Lower leg skin (tissue), 3 donors: Measurements from ENCODE around the gene MDFIC2.

Source experiments
- CTCF ChIP-seq, 3 donors: fragments of 450-650 bp; IDR thresholded peaks; one replicate each; pipeline ENCODE4 v1.5.1; 2016; ENCODE audit warnings: antibody characterized with exemption in 3 of 3, mild to moderate bottlenecking in 3 of 3, moderate library complexity in 2 of 3
- POLR2A ChIP-seq, 2 donors: fragments of 450-650 bp; IDR thresholded peaks; one replicate each; pipeline ENCODE4 v1.6.1; 2016 to 2017; ENCODE audit warnings: antibody characterized with exemption in 2 of 2, mild to moderate bottlenecking in 1 of 2, moderate library complexity in 1 of 2

- TF ChIP-seq CTCF (IDR thresholded peaks at IDR 0.05) (no peak), POLR2A (IDR thresholded peaks at IDR 0.05) (no peak)
These were observed at the start of gene MDFIC2 for GRCh38 chr3:70312336-70312735.
